Endothelial cell of umbilical vein (primary cell): ENCODE data around the gene PSMD3. TPM values are rescaled to one million over a fixed set of nuclear protein-coding genes. Genes with fewer than 3 reads are reported as not detected.

Experiments
- BruUV-seq: library from RNA; stranded (reverse); fragments of 400-500 nt; replicated peaks from 2 replicates; lab custom pipeline; 2021; lab: Mats Ljungman, UMichigan
- CTCF ChIA-PET: fragments of 300-600, 350-600 bp; sonication (Branson Sonifier 250); formaldehyde crosslinking; loops from one replicate; lab custom pipeline; 2021; ENCODE audit warnings: antibody characterized with exemption, inconsistent platforms; lab: Charles Lee
- POLR2A ChIA-PET: fragments of 300-600, 350-600 bp; sonication (Branson Sonifier 250); formaldehyde crosslinking; loops from one replicate; lab custom pipeline; 2021; ENCODE audit warnings: antibody characterized with exemption, inconsistent platforms; lab: Charles Lee
- DNase-seq: peaks from one replicate; pipeline ENCODE4 v3.0.0-alpha.2; 2011; ENCODE audit warnings: low read depth, low spot score
- FAIRE-seq: peaks from 2 replicates; lab custom pipeline; 2011; peaks lifted over from hg19 to GRCh38; lab: Jason Lieb, UNC
- H2AFZ ChIP-seq: 2 replicates; pipeline ENCODE4 v1.6.0; 2012; ENCODE audit warnings: low read depth, low read length, control low read depth, inconsistent platforms
- H3K27ac ChIP-seq: 2 replicates; pipeline ENCODE4 v1.5.1; 2011; ENCODE audit warnings: low read depth, mild to moderate bottlenecking, control low read depth, low read length, moderate library complexity; ENCODE audit not compliant: insufficient read depth
- H3K27me3 ChIP-seq, 2 experiments: 2 replicates each; pipeline versions ENCODE4 v1.6.0 to v1.6.1; 2011; ENCODE audit warnings: low read length in 2 of 2, mixed read lengths in 1 of 2; ENCODE audit not compliant: control insufficient read depth in 2 of 2, insufficient read depth in 2 of 2
- H3K36me3 ChIP-seq, 2 experiments: 2 replicates in 1 of 2; 3 replicates in 1 of 2; pipeline ENCODE4 v1.5.1; 2011; ENCODE audit warnings: low read length in 2 of 2, mild to moderate bottlenecking in 1 of 2, moderate library complexity in 1 of 2; ENCODE audit not compliant: control insufficient read depth in 2 of 2, insufficient read depth in 2 of 2; ENCODE audit errors: extremely low read depth in 1 of 2
- H3K4me1 ChIP-seq: 3 replicates; pipeline ENCODE4 v1.5.1; 2011; ENCODE audit warnings: mild to moderate bottlenecking, low read length; ENCODE audit not compliant: control insufficient read depth, insufficient read depth; ENCODE audit errors: extremely low read depth
- H3K4me2 ChIP-seq: 2 replicates; pipeline ENCODE4 v1.6.1; 2011; ENCODE audit warnings: low read length, control low read depth, mixed read lengths; ENCODE audit not compliant: insufficient read depth
- H3K4me3 ChIP-seq, 3 experiments: fragments of 200-600 bp in 1 of 3; sonication (generic), shearing (Covaris generic) in 1 of 3; replicated peaks in 1 of 3; 2 replicates each; pipeline ENCODE4 v1.5.1; 2011 to 2016; ENCODE audit warnings: control low read depth in 3 of 3, low read length in 3 of 3, mild to moderate bottlenecking in 2 of 3, inconsistent platforms in 1 of 3, low read depth in 1 of 3, moderate library complexity in 1 of 3; ENCODE audit not compliant: insufficient read depth in 1 of 3
- H3K79me2 ChIP-seq: 2 replicates; pipeline ENCODE4 v1.6.0; 2012; ENCODE audit warnings: low read length, inconsistent platforms; ENCODE audit not compliant: control insufficient read depth, insufficient read depth
- H3K9ac ChIP-seq: replicated peaks from 2 replicates; pipeline ENCODE3; 2011; ENCODE audit warnings: low read length, control low read depth; ENCODE audit not compliant: insufficient read depth; ENCODE audit errors: extremely low read depth
- H3K9me1 ChIP-seq: replicated peaks from 3 replicates; pipeline ENCODE4 v1.6.0; 2011; ENCODE audit warnings: mild to moderate bottlenecking, low read length; ENCODE audit not compliant: control insufficient read depth, insufficient read depth; ENCODE audit errors: extremely low read depth
- H3K9me3 ChIP-seq: replicated peaks from 2 replicates; pipeline ENCODE4 v1.5.1; 2012; ENCODE audit warnings: low read length, inconsistent platforms; ENCODE audit not compliant: control insufficient read depth, insufficient read depth
- H4K20me1 ChIP-seq: replicated peaks from 2 replicates; pipeline ENCODE3; 2011; ENCODE audit warnings: mild to moderate bottlenecking, low read length; ENCODE audit not compliant: control insufficient read depth, insufficient read depth; ENCODE audit errors: extremely low read depth
- EZH2 ChIP-seq: IDR thresholded peaks from 2 replicates; pipeline ENCODE4 v1.6.1; 2012; ENCODE audit warnings: borderline replicate concordance, low read depth, mild to moderate bottlenecking, moderate library complexity, low read length, inconsistent platforms; ENCODE audit not compliant: severe bottlenecking
- FOS ChIP-seq: IDR thresholded peaks from 2 replicates; pipeline ENCODE4 v1.6.1; 2011; ENCODE audit warnings: mild to moderate bottlenecking, low read length, moderate library complexity, borderline replicate concordance; ENCODE audit not compliant: insufficient read depth
- GATA2 ChIP-seq: IDR thresholded peaks from 2 replicates; pipeline ENCODE4 v1.7.0; 2011; ENCODE audit warnings: low read depth, mild to moderate bottlenecking, moderate library complexity, mixed read lengths, low read length; ENCODE audit not compliant: insufficient read length, insufficient read depth
- JUN ChIP-seq: IDR thresholded peaks from 2 replicates; pipeline ENCODE4 v1.6.1; 2011; ENCODE audit warnings: borderline replicate concordance, low read depth; ENCODE audit not compliant: insufficient read length, insufficient read depth
- MYC ChIP-seq: IDR thresholded peaks from one replicate; pipeline ENCODE4 v1.6.1; 2011; ENCODE audit warnings: mild to moderate bottlenecking, low read depth, low read length
- POLR2AphosphoS5 ChIP-seq: IDR thresholded peaks from 2 replicates; pipeline ENCODE4 v1.6.1; 2012; ENCODE audit warnings: low read depth, mild to moderate bottlenecking, control low read depth, low read length, moderate library complexity; ENCODE audit not compliant: insufficient read depth
- dilution Hi-C: fragments of 300-500 bp; cut with MboI; formaldehyde crosslinking; loops from one replicate; pipeline ENCODE4 v1.15.0; 2019; ENCODE audit warnings: low sequenced_read_pairs; ENCODE audit not compliant: extremely low pct_ligation_motif_present
- intact Hi-C: fragments of 100-400 bp; cut with micrococcal nuclease; formaldehyde crosslinking; loops from one replicate; pipeline ENCODE4 v1.10.0; 2022
- polyA plus RNA-seq, 4 experiments: library from polyadenylated mRNA; depleted of rRNA in 3 of 4; stranded (reverse) in 3 of 4; unstranded in 1 of 4; fragments of >200 nt; gene quantifications; 2 replicates each; pipeline versions ENCODE4 v1.2.1 to v1.2.3, GENCODE V29; 2011 to 2012; ENCODE audit warnings: missing spikeins in 1 of 4
- total RNA-seq: library from RNA; stranded (reverse); gene quantifications from 2 replicates; pipeline ENCODE4 v1.2.3, GENCODE V29; 2021

PSMD3 gene
- total and polyA plus RNA-seq, 2 donors (not counting 3 experiments of a cell fraction or from before 2014, with no cell fraction given), result 120 to 136 TPM

GRCh38 chr17:39951924-39952679, 28.5 kb upstream of the PSMD3 start:
- H2AFZ ChIP-seq, result peak overlapping the region; percentile 97
- no peaks in the 10 kb centered on the region for H3K9me3 ChIP-seq
- TF ChIP-seq JUN (no peak), FOS (no peak), POLR2AphosphoS5 (no peak), GATA2 (no peak), EZH2 (no peak), MYC (no peak)
- no peaks in the 10 kb centered on the region for H3K36me3 ChIP-seq
- H3K9ac ChIP-seq, result no peak overlapping the region
- POLR2A ChIA-PET, result interaction anchor here (0.6 kb wide), 4 partner anchors 251 to 1500 kb away, joined by 3 to 5 read pairs (median 3); no protein-coding TSS in a partner anchor
- no peaks in the 10 kb centered on the region for H4K20me1 ChIP-seq
- CTCF ChIA-PET, result interaction anchor here (1.5 to 7.0 kb wide), 2 partner anchors 28 to 222 kb away, joined by 3 to 108 read pairs; partner anchors contain the start of genes MIEN1 and PSMD3
- no TSS peak for BruUV-seq
- peaks cover 3% of the 10 kb centered on the region for H3K4me1 ChIP-seq
- H3K27me3 ChIP-seq, result peaks cover 0 to 3% of the 10 kb centered on the region in 2 experiments
- FAIRE-seq (no peak), DNase-seq (no peak)
- no peaks in the 10 kb centered on the region for H3K9me1 ChIP-seq
- intact Hi-C loops (loop anchor here (1.0 to 10.0 kb wide), 2 partner anchors 23 to 327 kb away; partner anchors contain the start of gene PPP1R1B), dilution Hi-C loops (no loop called here)
- no peak overlapping the region for H3K27ac ChIP-seq
- H3K4me3 ChIP-seq, result peak overlapping the region in 2 of 3 experiments; percentile 20 to 23
- H3K4me2 ChIP-seq, result peak overlapping the region; percentile 49
- H3K79me2 ChIP-seq, result no peaks in the 10 kb centered on the region
